Stomach (tissue), 4 donors: ENCODE data around the gene FOXO3.
A peak's percentile ranks its signal among the peaks of the same experiment; 100 is the strongest.

ENCODE experiments used
- EP300 ChIP-seq: sonication (generic); formaldehyde crosslinking; IDR thresholded peaks from one replicate; pipeline ENCODE4 v1.6.1; 2017; ENCODE audit warnings: antibody characterized with exemption
- POLR2A ChIP-seq, 4 donors: fragments of 450-650 bp; IDR thresholded peaks; one replicate each; pipeline ENCODE4 v1.6.1; 2016; ENCODE audit warnings: antibody characterized with exemption in 4 of 4, control low read depth in 2 of 4, mild to moderate bottlenecking in 1 of 4, moderate library complexity in 1 of 4
- POLR2AphosphoS5 ChIP-seq, 3 donors: sonication (generic); formaldehyde crosslinking; IDR thresholded peaks; one replicate each; pipeline ENCODE4 v1.6.1; 2016; ENCODE audit warnings: antibody characterized with exemption in 3 of 3
- TF ChIP-seq, protein P1 (sequence below), 7 experiments: fragments of 450-650 bp in 4 of 7; fragments of 200-600 bp in 3 of 7; sonication (generic) in 3 of 7; IDR thresholded peaks; one replicate each; pipeline ENCODE4 v1.5.1; 2016 to 2019; ENCODE audit warnings: antibody characterized with exemption in 7 of 7, control low read depth in 2 of 7, mild to moderate bottlenecking in 1 of 7

- TF ChIP-seq, protein P1, sequence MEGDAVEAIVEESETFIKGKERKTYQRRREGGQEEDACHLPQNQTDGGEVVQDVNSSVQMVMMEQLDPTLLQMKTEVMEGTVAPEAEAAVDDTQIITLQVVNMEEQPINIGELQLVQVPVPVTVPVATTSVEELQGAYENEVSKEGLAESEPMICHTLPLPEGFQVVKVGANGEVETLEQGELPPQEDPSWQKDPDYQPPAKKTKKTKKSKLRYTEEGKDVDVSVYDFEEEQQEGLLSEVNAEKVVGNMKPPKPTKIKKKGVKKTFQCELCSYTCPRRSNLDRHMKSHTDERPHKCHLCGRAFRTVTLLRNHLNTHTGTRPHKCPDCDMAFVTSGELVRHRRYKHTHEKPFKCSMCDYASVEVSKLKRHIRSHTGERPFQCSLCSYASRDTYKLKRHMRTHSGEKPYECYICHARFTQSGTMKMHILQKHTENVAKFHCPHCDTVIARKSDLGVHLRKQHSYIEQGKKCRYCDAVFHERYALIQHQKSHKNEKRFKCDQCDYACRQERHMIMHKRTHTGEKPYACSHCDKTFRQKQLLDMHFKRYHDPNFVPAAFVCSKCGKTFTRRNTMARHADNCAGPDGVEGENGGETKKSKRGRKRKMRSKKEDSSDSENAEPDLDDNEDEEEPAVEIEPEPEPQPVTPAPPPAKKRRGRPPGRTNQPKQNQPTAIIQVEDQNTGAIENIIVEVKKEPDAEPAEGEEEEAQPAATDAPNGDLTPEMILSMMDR (IDR thresholded peaks at IDR 0.05) = no peak
- peak in 2 of 3 donors; percentile 53 to 87 for TF ChIP-seq POLR2AphosphoS5 (IDR thresholded peaks at IDR 0.05)
- TF ChIP-seq EP300 = no peak
- no peak for TF ChIP-seq POLR2A (IDR thresholded peaks at IDR 0.05)
Observed at GRCh38 chr6:108594640-108595039, 33.9 kb downstream of the FOXO3 start.
